Endothelial cell of umbilical vein (primary cell): ENCODE results near the gene GBP7. TPM values are rescaled to one million over a fixed set of nuclear protein-coding genes. Genes with fewer than 3 reads are reported as not detected.

Experiments
- BruUV-seq: library from RNA; stranded (reverse); fragments of 400-500 nt; replicated peaks from 2 replicates; lab custom pipeline; 2021; lab: Mats Ljungman, UMichigan
- CTCF ChIA-PET: fragments of 300-600, 350-600 bp; sonication (Branson Sonifier 250); formaldehyde crosslinking; loops from one replicate; lab custom pipeline; 2021; ENCODE audit warnings: antibody characterized with exemption, inconsistent platforms; lab: Charles Lee
- POLR2A ChIA-PET: fragments of 300-600, 350-600 bp; sonication (Branson Sonifier 250); formaldehyde crosslinking; loops from one replicate; lab custom pipeline; 2021; ENCODE audit warnings: antibody characterized with exemption, inconsistent platforms; lab: Charles Lee
- DNase-seq: peaks from one replicate; pipeline ENCODE4 v3.0.0-alpha.2; 2011; ENCODE audit warnings: low read depth, low spot score
- FAIRE-seq: peaks from 2 replicates; lab custom pipeline; 2011; peaks lifted over from hg19 to GRCh38; lab: Jason Lieb, UNC
- H2AFZ ChIP-seq: 2 replicates; pipeline ENCODE4 v1.6.0; 2012; ENCODE audit warnings: low read depth, low read length, control low read depth, inconsistent platforms
- H3K27ac ChIP-seq: 2 replicates; pipeline ENCODE4 v1.5.1; 2011; ENCODE audit warnings: low read depth, mild to moderate bottlenecking, control low read depth, low read length, moderate library complexity; ENCODE audit not compliant: insufficient read depth
- H3K27me3 ChIP-seq, 2 experiments: 2 replicates each; pipeline versions ENCODE4 v1.6.0 to v1.6.1; 2011; ENCODE audit warnings: low read length in 2 of 2, mixed read lengths in 1 of 2; ENCODE audit not compliant: control insufficient read depth in 2 of 2, insufficient read depth in 2 of 2
- H3K36me3 ChIP-seq, 2 experiments: 2 replicates in 1 of 2; 3 replicates in 1 of 2; pipeline ENCODE4 v1.5.1; 2011; ENCODE audit warnings: low read length in 2 of 2, mild to moderate bottlenecking in 1 of 2, moderate library complexity in 1 of 2; ENCODE audit not compliant: control insufficient read depth in 2 of 2, insufficient read depth in 2 of 2; ENCODE audit errors: extremely low read depth in 1 of 2
- H3K4me1 ChIP-seq: 3 replicates; pipeline ENCODE4 v1.5.1; 2011; ENCODE audit warnings: mild to moderate bottlenecking, low read length; ENCODE audit not compliant: control insufficient read depth, insufficient read depth; ENCODE audit errors: extremely low read depth
- H3K4me2 ChIP-seq: 2 replicates; pipeline ENCODE4 v1.6.1; 2011; ENCODE audit warnings: low read length, control low read depth, mixed read lengths; ENCODE audit not compliant: insufficient read depth
- H3K4me3 ChIP-seq, 3 experiments: fragments of 200-600 bp in 1 of 3; sonication (generic), shearing (Covaris generic) in 1 of 3; replicated peaks in 1 of 3; 2 replicates each; pipeline ENCODE4 v1.5.1; 2011 to 2016; ENCODE audit warnings: control low read depth in 3 of 3, low read length in 3 of 3, mild to moderate bottlenecking in 2 of 3, inconsistent platforms in 1 of 3, low read depth in 1 of 3, moderate library complexity in 1 of 3; ENCODE audit not compliant: insufficient read depth in 1 of 3
- H3K79me2 ChIP-seq: 2 replicates; pipeline ENCODE4 v1.6.0; 2012; ENCODE audit warnings: low read length, inconsistent platforms; ENCODE audit not compliant: control insufficient read depth, insufficient read depth
- H3K9ac ChIP-seq: replicated peaks from 2 replicates; pipeline ENCODE3; 2011; ENCODE audit warnings: low read length, control low read depth; ENCODE audit not compliant: insufficient read depth; ENCODE audit errors: extremely low read depth
- H3K9me1 ChIP-seq: replicated peaks from 3 replicates; pipeline ENCODE4 v1.6.0; 2011; ENCODE audit warnings: mild to moderate bottlenecking, low read length; ENCODE audit not compliant: control insufficient read depth, insufficient read depth; ENCODE audit errors: extremely low read depth
- H3K9me3 ChIP-seq: replicated peaks from 2 replicates; pipeline ENCODE4 v1.5.1; 2012; ENCODE audit warnings: low read length, inconsistent platforms; ENCODE audit not compliant: control insufficient read depth, insufficient read depth
- H4K20me1 ChIP-seq: replicated peaks from 2 replicates; pipeline ENCODE3; 2011; ENCODE audit warnings: mild to moderate bottlenecking, low read length; ENCODE audit not compliant: control insufficient read depth, insufficient read depth; ENCODE audit errors: extremely low read depth
- EZH2 ChIP-seq: IDR thresholded peaks from 2 replicates; pipeline ENCODE4 v1.6.1; 2012; ENCODE audit warnings: borderline replicate concordance, low read depth, mild to moderate bottlenecking, moderate library complexity, low read length, inconsistent platforms; ENCODE audit not compliant: severe bottlenecking
- FOS ChIP-seq: IDR thresholded peaks from 2 replicates; pipeline ENCODE4 v1.6.1; 2011; ENCODE audit warnings: mild to moderate bottlenecking, low read length, moderate library complexity, borderline replicate concordance; ENCODE audit not compliant: insufficient read depth
- GATA2 ChIP-seq: IDR thresholded peaks from 2 replicates; pipeline ENCODE4 v1.7.0; 2011; ENCODE audit warnings: low read depth, mild to moderate bottlenecking, moderate library complexity, mixed read lengths, low read length; ENCODE audit not compliant: insufficient read length, insufficient read depth
- JUN ChIP-seq: IDR thresholded peaks from 2 replicates; pipeline ENCODE4 v1.6.1; 2011; ENCODE audit warnings: borderline replicate concordance, low read depth; ENCODE audit not compliant: insufficient read length, insufficient read depth
- MAX ChIP-seq: IDR thresholded peaks from 2 replicates; pipeline ENCODE4 v1.6.1; 2011; ENCODE audit not compliant: insufficient read depth, insufficient read length
- MYC ChIP-seq: IDR thresholded peaks from one replicate; pipeline ENCODE4 v1.6.1; 2011; ENCODE audit warnings: mild to moderate bottlenecking, low read depth, low read length
- POLR2A ChIP-seq: IDR thresholded peaks from 2 replicates; pipeline ENCODE4 v1.6.1; 2012; ENCODE audit warnings: low read depth, mild to moderate bottlenecking, control low read depth, low read length
- POLR2AphosphoS5 ChIP-seq: IDR thresholded peaks from 2 replicates; pipeline ENCODE4 v1.6.1; 2012; ENCODE audit warnings: low read depth, mild to moderate bottlenecking, control low read depth, low read length, moderate library complexity; ENCODE audit not compliant: insufficient read depth
- dilution Hi-C: fragments of 300-500 bp; cut with MboI; formaldehyde crosslinking; loops from one replicate; pipeline ENCODE4 v1.15.0; 2019; ENCODE audit warnings: low sequenced_read_pairs; ENCODE audit not compliant: extremely low pct_ligation_motif_present
- intact Hi-C: fragments of 100-400 bp; cut with micrococcal nuclease; formaldehyde crosslinking; loops from one replicate; pipeline ENCODE4 v1.10.0; 2022
- polyA plus RNA-seq, 4 experiments: library from polyadenylated mRNA; depleted of rRNA in 3 of 4; stranded (reverse) in 3 of 4; unstranded in 1 of 4; fragments of >200 nt; gene quantifications; 2 replicates each; pipeline versions ENCODE4 v1.2.1 to v1.2.3, GENCODE V29; 2011 to 2012; ENCODE audit warnings: missing spikeins in 1 of 4
- total RNA-seq: library from RNA; stranded (reverse); gene quantifications from 2 replicates; pipeline ENCODE4 v1.2.3, GENCODE V29; 2021
- TF ChIP-seq, protein P1 (sequence below), 2 donors: IDR thresholded peaks; 1 replicate in 1 of 2; 2 replicates in 1 of 2; pipeline ENCODE4 v1.5.1; 2011; ENCODE audit warnings: low read length in 2 of 2, mild to moderate bottlenecking in 2 of 2, moderate library complexity in 2 of 2, control low read depth in 1 of 2, inconsistent platforms in 1 of 2, low read depth in 1 of 2; ENCODE audit not compliant: insufficient read depth in 1 of 2; ENCODE audit errors: extremely low read depth in 1 of 2

The GBP7 gene
- total and polyA plus RNA-seq, 2 donors (not counting 3 experiments of a cell fraction or from before 2014, with no cell fraction given) = not detected

- intact Hi-C loops (no loop called here), dilution Hi-C loops (no loop called here)
- Histone ChIP-seq H3K9me3 (no peaks in the 10 kb centered on the region), H3K4me1 (peaks cover 16% of the 10 kb centered on the region), H2AFZ (no peak overlapping the region), H3K4me2 (no peak overlapping the region), H3K9ac (no peak overlapping the region), H3K9me1 (no peaks in the 10 kb centered on the region), H3K79me2 (no peaks in the 10 kb centered on the region), H3K4me3 (no peak overlapping the region), H3K27me3 (no peaks in the 10 kb centered on the region), H3K36me3 (no peaks in the 10 kb centered on the region), H4K20me1 (no peaks in the 10 kb centered on the region), H3K27ac (no peak overlapping the region)
- FAIRE-seq = no peak
- no peak for DNase-seq
- no TSS peak for BruUV-seq
- ChIA-PET CTCF (no interaction called here), POLR2A (no interaction called here)
- no peak for TF ChIP-seq MAX
- no peak for TF ChIP-seq EZH2
- TF ChIP-seq FOS = no peak
- no peak for TF ChIP-seq POLR2AphosphoS5
- TF ChIP-seq, protein P1, sequence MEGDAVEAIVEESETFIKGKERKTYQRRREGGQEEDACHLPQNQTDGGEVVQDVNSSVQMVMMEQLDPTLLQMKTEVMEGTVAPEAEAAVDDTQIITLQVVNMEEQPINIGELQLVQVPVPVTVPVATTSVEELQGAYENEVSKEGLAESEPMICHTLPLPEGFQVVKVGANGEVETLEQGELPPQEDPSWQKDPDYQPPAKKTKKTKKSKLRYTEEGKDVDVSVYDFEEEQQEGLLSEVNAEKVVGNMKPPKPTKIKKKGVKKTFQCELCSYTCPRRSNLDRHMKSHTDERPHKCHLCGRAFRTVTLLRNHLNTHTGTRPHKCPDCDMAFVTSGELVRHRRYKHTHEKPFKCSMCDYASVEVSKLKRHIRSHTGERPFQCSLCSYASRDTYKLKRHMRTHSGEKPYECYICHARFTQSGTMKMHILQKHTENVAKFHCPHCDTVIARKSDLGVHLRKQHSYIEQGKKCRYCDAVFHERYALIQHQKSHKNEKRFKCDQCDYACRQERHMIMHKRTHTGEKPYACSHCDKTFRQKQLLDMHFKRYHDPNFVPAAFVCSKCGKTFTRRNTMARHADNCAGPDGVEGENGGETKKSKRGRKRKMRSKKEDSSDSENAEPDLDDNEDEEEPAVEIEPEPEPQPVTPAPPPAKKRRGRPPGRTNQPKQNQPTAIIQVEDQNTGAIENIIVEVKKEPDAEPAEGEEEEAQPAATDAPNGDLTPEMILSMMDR (IDR thresholded peaks at IDR 0.05; ENCODE audit: extremely low read depth in 1 of 2, insufficient read depth in 1 of 2, low read depth in 1 of 2, low read length in 2 of 2) = no peak
- TF ChIP-seq GATA2 = no peak
- TF ChIP-seq JUN = no peak
- no peak for TF ChIP-seq MYC
- TF ChIP-seq POLR2A = no peak
These were observed 45.1 kb downstream of the GBP7 start for GRCh38 chr1:89130716-89131115.
